HepG2 (cell line): ENCODE results near the gene RPLP2. TPM values are rescaled to one million over a fixed set of nuclear protein-coding genes. Genes with fewer than 3 reads are reported as not detected.

Experiments used
- ATAC-seq: fragments of 200-7000 bp; cut with Tn5 transposase; 3 replicates; pipeline ENCODE4 v1.9.1; 2020; ENCODE audit warnings: mild to moderate bottlenecking, moderate library complexity
- BruUV-seq: library from RNA; stranded (reverse); fragments of 400-500 nt; replicated peaks from 2 replicates; lab custom pipeline; 2021; lab: Mats Ljungman, UMichigan
- CTCF ChIA-PET: fragments of 300-600 bp; formaldehyde crosslinking; extraction: SDS; loops from one replicate; lab custom pipeline; 2021; ENCODE audit warnings: low total read pairs, inconsistent platforms, low intra/inter-chr PET ratio; lab: Yijun Ruan, JAX
- POLR2A ChIA-PET: fragments of 350-600 bp; sonication (Branson Sonifier 250); formaldehyde crosslinking; loops from one replicate; lab custom pipeline; 2020; ENCODE audit warnings: antibody characterized with exemption, inconsistent platforms; lab: Yijun Ruan, JAX
- DNase-seq: peaks from one replicate; pipeline ENCODE4 v3.0.0-alpha.2; 2015; ENCODE audit warnings: low spot score
- FAIRE-seq: peaks from 3 replicates; lab custom pipeline; 2011; peaks lifted over from hg19 to GRCh38; lab: Jason Lieb, UNC
- H2AFZ ChIP-seq: one replicate; pipeline ENCODE4 v1.6.1; 2011; ENCODE audit warnings: low read length, inconsistent platforms
- H3K27ac ChIP-seq: fragments of 300-600 bp; 3 replicates; pipeline ENCODE4 v1.8.0; 2011; ENCODE audit warnings: mixed run types, mild to moderate bottlenecking, mixed read lengths, low read length, inconsistent platforms; ENCODE audit not compliant: insufficient read depth; ENCODE audit errors: extremely low read length
- H3K27me3 ChIP-seq, 2 experiments: fragments of 200-600 bp in 1 of 2; 2 replicates in 1 of 2; 3 replicates in 1 of 2; pipeline versions ENCODE4 v1.6.0 to v1.8.0; 2011; ENCODE audit warnings: low read length in 2 of 2, mild to moderate bottlenecking in 2 of 2, moderate library complexity in 2 of 2, inconsistent platforms in 1 of 2; ENCODE audit not compliant: insufficient read depth in 2 of 2, control insufficient read depth in 1 of 2
- H3K36me3 ChIP-seq, 2 experiments: fragments of 200-600 bp in 1 of 2; replicated peaks in 1 of 2; 2 replicates in 1 of 2; 3 replicates in 1 of 2; pipeline versions ENCODE4 v1.5.1 to v1.8.0; 2011; ENCODE audit warnings: low read length in 2 of 2, inconsistent platforms in 1 of 2; ENCODE audit not compliant: insufficient read depth in 2 of 2, control insufficient read depth in 1 of 2
- H3K4me1 ChIP-seq: 2 replicates; pipeline ENCODE4 v1.5.1; 2012; ENCODE audit warnings: low read length, inconsistent platforms; ENCODE audit not compliant: insufficient read depth
- H3K4me2 ChIP-seq: 2 replicates; pipeline ENCODE4 v1.6.0; 2011; ENCODE audit warnings: low read depth, low read length, inconsistent platforms
- H3K4me3 ChIP-seq, 3 experiments: fragments of 200-600 bp in 1 of 3; sonication (generic), shearing (Covaris generic) in 1 of 3; replicated peaks in 1 of 3; 2 replicates each; pipeline ENCODE4 v1.5.1; 2011 to 2016; ENCODE audit warnings: low read length in 3 of 3, inconsistent platforms in 2 of 3, low read depth in 2 of 3, mild to moderate bottlenecking in 2 of 3, control low read depth in 1 of 3, mixed read lengths in 1 of 3; ENCODE audit not compliant: insufficient read depth in 1 of 3
- H3K79me2 ChIP-seq: one replicate; pipeline ENCODE4 v1.6.1; 2011; ENCODE audit warnings: low read length, inconsistent platforms; ENCODE audit not compliant: insufficient read depth
- H3K9ac ChIP-seq: 2 replicates; pipeline ENCODE4 v1.6.0; 2011; ENCODE audit warnings: mild to moderate bottlenecking, low read depth, low read length, inconsistent platforms; ENCODE audit not compliant: insufficient read depth
- H3K9me3 ChIP-seq: 2 replicates; pipeline ENCODE4 v1.5.1; 2012; ENCODE audit warnings: mild to moderate bottlenecking, low read length
- H4K20me1 ChIP-seq: 2 replicates; pipeline ENCODE4 v1.6.0; 2011; ENCODE audit warnings: inconsistent platforms, mild to moderate bottlenecking, low read length, moderate library complexity; ENCODE audit not compliant: insufficient read depth
- AGO1 ChIP-seq: fragments of 200-400 bp; formaldehyde crosslinking; IDR thresholded peaks from 2 replicates; pipeline ENCODE4 v1.6.1; 2017; ENCODE audit warnings: mild to moderate bottlenecking, low read depth, low read length, moderate library complexity; ENCODE audit not compliant: poor library complexity, severe bottlenecking
- GABPB1 ChIP-seq: IDR thresholded peaks from 2 replicates; pipeline ENCODE4 v1.6.1; 2016; ENCODE audit warnings: mild to moderate bottlenecking, missing genetic modification reagents, moderate library complexity, missing compliant biosample characterization
- KDM2A ChIP-seq: sonication (generic); formaldehyde crosslinking; IDR thresholded peaks from 2 replicates; pipeline ENCODE4 v1.4.0; 2020; ENCODE audit warnings: low read depth, missing genetic modification reagents, borderline replicate concordance
- MEF2D ChIP-seq: sonication (generic); formaldehyde crosslinking; IDR thresholded peaks from 2 replicates; pipeline ENCODE4 v1.5.1; 2020; ENCODE audit warnings: mild to moderate bottlenecking, missing genetic modification reagents
- NONO ChIP-seq, 2 experiments: fragments of 450-650 bp in 1 of 2; sonication (generic) in 1 of 2; formaldehyde crosslinking in 1 of 2; IDR thresholded peaks in 1 of 2; conservative IDR thresholded peaks in 1 of 2; 2 replicates each; pipeline versions ENCODE4 v1.6.1 to v1.8.0; 2017 to 2022; ENCODE audit warnings: mild to moderate bottlenecking in 1 of 2, missing genetic modification reagents in 1 of 2, moderate library complexity in 1 of 2
- PATZ1 ChIP-seq: sonication (generic); formaldehyde crosslinking; IDR thresholded peaks from 2 replicates; pipeline ENCODE4 v1.4.0; 2020; ENCODE audit warnings: missing genetic modification reagents
- ZNF598 ChIP-seq: sonication (generic); formaldehyde crosslinking; IDR thresholded peaks from 2 replicates; pipeline ENCODE4 v1.5.1; 2020; ENCODE audit warnings: mild to moderate bottlenecking, missing genetic modification reagents, borderline replicate concordance
- ZNF687 ChIP-seq: sonication (generic); formaldehyde crosslinking; IDR thresholded peaks from 2 replicates; pipeline ENCODE4 v1.5.1; 2020; ENCODE audit warnings: mild to moderate bottlenecking, missing genetic modification reagents, moderate library complexity
- WGBS: methylation state at CpG from one replicate; pipeline ENCODE4 v1.1.6; 2017; ENCODE audit warnings: low lambda C conversion rate; 5-methylcytosine and 5-hydroxymethylcytosine counted together
- in situ Hi-C: cut with HindIII; loops from 2 replicates; pipeline ENCODE4 v1.10.0; 2017; ENCODE audit warnings: low pct_unique_long_range_greater_than_20kb; ENCODE audit not compliant: extremely low pct_ligation_motif_present
- intact Hi-C: fragments of 100-400 bp; cut with micrococcal nuclease; formaldehyde crosslinking; loops from one replicate; pipeline ENCODE4 v1.10.0; 2022; ENCODE audit not compliant: unreplicated experiment
- polyA plus RNA-seq, 8 experiments: library from polyadenylated mRNA; depleted of rRNA in 3 of 8; stranded (reverse) in 7 of 8; unstranded in 1 of 8; fragments of >200 nt; fragmentation: Illumina TruSeq in 4 of 8; extraction: Trizol in 4 of 8; gene quantifications; 2 replicates each; pipeline versions ENCODE4 v1.2.1 to v1.2.3, GENCODE V29; 2011 to 2016; ENCODE audit warnings: low read depth in 4 of 8, missing spikeins in 1 of 8, mixed read lengths in 1 of 8; ENCODE audit not compliant: insufficient read depth in 1 of 8
- total RNA-seq, 5 experiments: library from RNA; depleted of rRNA; stranded (reverse); fragments of >200 nt; fragmentation: Illumina TruSeq; extraction: Trizol; gene quantifications; 2 replicates each; pipeline ENCODE4 v1.2.3, GENCODE V29; 2016; ENCODE audit warnings: low read depth in 1 of 5
- TF ChIP-seq, protein P1 (sequence below): sonication (generic); formaldehyde crosslinking; IDR thresholded peaks from 2 replicates; pipeline ENCODE4 v1.5.0; 2020; ENCODE audit warnings: mild to moderate bottlenecking, missing genetic modification reagents, moderate library complexity
- TF ChIP-seq, protein P2 (sequence below): sonication (generic); formaldehyde crosslinking; IDR thresholded peaks from 2 replicates; pipeline ENCODE4 v1.8.0; 2022; ENCODE audit warnings: missing genetic modification reagents, mild to moderate bottlenecking, inconsistent platforms, borderline replicate concordance
- TF ChIP-seq, protein P3 (sequence below): sonication (generic); formaldehyde crosslinking; IDR thresholded peaks from 2 replicates; pipeline ENCODE4 v1.8.0; 2022; ENCODE audit warnings: missing genetic modification reagents, mild to moderate bottlenecking, borderline replicate concordance

Gene RPLP2
- total and polyA plus RNA-seq, 2 of the 13 experiments (the other 11 are each of a cell fraction or from before 2014, with no cell fraction given), result 978 to 2,106 TPM

- CTCF ChIA-PET, result no interaction called here
- TF ChIP-seq GABPB1 (CRISPR knock-in tag) (peak; percentile 32; the same call in 1 of the 2 replicates), NONO (IDR thresholded peaks at IDR 0.05) (no peak), NONO (CRISPR knock-in tag; conservative IDR thresholded peaks at IDR 0.05) (peak; percentile 28; the same call in 1 of the 2 replicates), ZNF687 (peak; percentile 41; the same call in 1 of the 2 replicates), AGO1 (peak; percentile 53), ZNF598 (CRISPR knock-in tag) (0 out of 2 replicates have a peak, but pooled peaks have one; percentile 24), KDM2A (CRISPR knock-in tag) (peak; percentile 34; the same call in 1 of the 2 replicates), MEF2D (CRISPR knock-in tag) (no peak), PATZ1 (CRISPR knock-in tag) (peak; percentile 78)
- TF ChIP-seq, protein P1, sequence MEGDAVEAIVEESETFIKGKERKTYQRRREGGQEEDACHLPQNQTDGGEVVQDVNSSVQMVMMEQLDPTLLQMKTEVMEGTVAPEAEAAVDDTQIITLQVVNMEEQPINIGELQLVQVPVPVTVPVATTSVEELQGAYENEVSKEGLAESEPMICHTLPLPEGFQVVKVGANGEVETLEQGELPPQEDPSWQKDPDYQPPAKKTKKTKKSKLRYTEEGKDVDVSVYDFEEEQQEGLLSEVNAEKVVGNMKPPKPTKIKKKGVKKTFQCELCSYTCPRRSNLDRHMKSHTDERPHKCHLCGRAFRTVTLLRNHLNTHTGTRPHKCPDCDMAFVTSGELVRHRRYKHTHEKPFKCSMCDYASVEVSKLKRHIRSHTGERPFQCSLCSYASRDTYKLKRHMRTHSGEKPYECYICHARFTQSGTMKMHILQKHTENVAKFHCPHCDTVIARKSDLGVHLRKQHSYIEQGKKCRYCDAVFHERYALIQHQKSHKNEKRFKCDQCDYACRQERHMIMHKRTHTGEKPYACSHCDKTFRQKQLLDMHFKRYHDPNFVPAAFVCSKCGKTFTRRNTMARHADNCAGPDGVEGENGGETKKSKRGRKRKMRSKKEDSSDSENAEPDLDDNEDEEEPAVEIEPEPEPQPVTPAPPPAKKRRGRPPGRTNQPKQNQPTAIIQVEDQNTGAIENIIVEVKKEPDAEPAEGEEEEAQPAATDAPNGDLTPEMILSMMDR (CRISPR knock-in tag), result peak; percentile 34
- TF ChIP-seq, protein P2, sequence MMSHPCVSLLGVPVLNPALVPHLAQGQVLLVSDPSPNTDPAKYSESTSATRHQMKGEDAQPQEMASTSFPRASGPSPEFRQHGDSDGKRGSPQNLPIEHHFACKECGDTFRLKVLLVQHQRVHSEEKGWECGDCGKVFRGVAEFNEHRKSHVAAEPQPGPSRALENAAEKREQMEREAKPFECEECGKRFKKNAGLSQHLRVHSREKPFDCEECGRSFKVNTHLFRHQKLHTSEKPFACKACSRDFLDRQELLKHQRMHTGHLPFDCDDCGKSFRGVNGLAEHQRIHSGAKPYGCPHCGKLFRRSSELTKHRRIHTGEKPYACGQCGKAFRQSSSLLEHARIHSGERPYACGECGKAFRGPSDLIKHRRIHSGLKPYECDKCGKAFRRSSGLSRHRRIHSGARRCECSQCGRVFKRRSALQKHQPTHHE (CRISPR knock-in tag), result no peak
- TF ChIP-seq, protein P3, sequence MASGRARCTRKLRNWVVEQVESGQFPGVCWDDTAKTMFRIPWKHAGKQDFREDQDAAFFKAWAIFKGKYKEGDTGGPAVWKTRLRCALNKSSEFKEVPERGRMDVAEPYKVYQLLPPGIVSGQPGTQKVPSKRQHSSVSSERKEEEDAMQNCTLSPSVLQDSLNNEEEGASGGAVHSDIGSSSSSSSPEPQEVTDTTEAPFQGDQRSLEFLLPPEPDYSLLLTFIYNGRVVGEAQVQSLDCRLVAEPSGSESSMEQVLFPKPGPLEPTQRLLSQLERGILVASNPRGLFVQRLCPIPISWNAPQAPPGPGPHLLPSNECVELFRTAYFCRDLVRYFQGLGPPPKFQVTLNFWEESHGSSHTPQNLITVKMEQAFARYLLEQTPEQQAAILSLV (CRISPR knock-in tag), result 0 out of 2 replicates have a peak, but pooled peaks have one; percentile 21
Measured at GRCh38 chr11:788009-788640, 21.6 kb upstream of the RPLP2 start.

More at GRCh38 chr11:788009-788640, 21.6 kb upstream of the RPLP2 start:
- intact Hi-C loops (no loop called here), in situ Hi-C loops (no loop called here)
- H3K27ac ChIP-seq, result no peak overlapping the region
- no peaks in the 10 kb centered on the region for H4K20me1 ChIP-seq
- H3K4me1 ChIP-seq, result peaks cover 21% of the 10 kb centered on the region
- POLR2A ChIA-PET, result no interaction called here
- H3K79me2 ChIP-seq, result no peaks in the 10 kb centered on the region
- H3K9ac ChIP-seq, result no peak overlapping the region
- H3K36me3 ChIP-seq, result peaks cover 0 to 2% of the 10 kb centered on the region in 2 experiments; a peak in 1 of 5 replicates
- H2AFZ ChIP-seq, result no peak overlapping the region
- no peak for FAIRE-seq
- H3K4me2 ChIP-seq, result peak overlapping the region; percentile 51
- peaks cover 0 to 2% of the 10 kb centered on the region in 2 experiments; a peak in 1 of 5 replicates for H3K27me3 ChIP-seq
- WGBS, result 26% methylated on average over 14 of the region's 28 CpGs
- ATAC-seq, result peak; percentile 43
- peak overlapping the region in 2 of 3 experiments; percentile 27 to 43; a peak in 3 of 6 replicates for H3K4me3 ChIP-seq
- DNase-seq, result no peak
- no TSS peak for BruUV-seq
- H3K9me3 ChIP-seq, result no peaks in the 10 kb centered on the region
